Measurements from ENCODE around the gene CFAP100.

CFAP100 gene

GRCh38 chr3:126396536-126396935, 1.8 kb downstream of the CFAP100 start:
- DNase-seq (ENCODE audit: low read depth): no peak
- TF ChIP-seq, protein P1, sequence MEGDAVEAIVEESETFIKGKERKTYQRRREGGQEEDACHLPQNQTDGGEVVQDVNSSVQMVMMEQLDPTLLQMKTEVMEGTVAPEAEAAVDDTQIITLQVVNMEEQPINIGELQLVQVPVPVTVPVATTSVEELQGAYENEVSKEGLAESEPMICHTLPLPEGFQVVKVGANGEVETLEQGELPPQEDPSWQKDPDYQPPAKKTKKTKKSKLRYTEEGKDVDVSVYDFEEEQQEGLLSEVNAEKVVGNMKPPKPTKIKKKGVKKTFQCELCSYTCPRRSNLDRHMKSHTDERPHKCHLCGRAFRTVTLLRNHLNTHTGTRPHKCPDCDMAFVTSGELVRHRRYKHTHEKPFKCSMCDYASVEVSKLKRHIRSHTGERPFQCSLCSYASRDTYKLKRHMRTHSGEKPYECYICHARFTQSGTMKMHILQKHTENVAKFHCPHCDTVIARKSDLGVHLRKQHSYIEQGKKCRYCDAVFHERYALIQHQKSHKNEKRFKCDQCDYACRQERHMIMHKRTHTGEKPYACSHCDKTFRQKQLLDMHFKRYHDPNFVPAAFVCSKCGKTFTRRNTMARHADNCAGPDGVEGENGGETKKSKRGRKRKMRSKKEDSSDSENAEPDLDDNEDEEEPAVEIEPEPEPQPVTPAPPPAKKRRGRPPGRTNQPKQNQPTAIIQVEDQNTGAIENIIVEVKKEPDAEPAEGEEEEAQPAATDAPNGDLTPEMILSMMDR (IDR thresholded peaks at IDR 0.05; ENCODE audit: low read length, missing control alignments): no peak

GRCh38 chr3:126397610-126398422, 3.1 kb downstream of the CFAP100 start:
- TF ChIP-seq, protein P1 (IDR thresholded peaks at IDR 0.05; ENCODE audit: low read length, missing control alignments): no peak
- no peak overlapping the region for H3K4me3 ChIP-seq (replicated peaks; ENCODE audit: low read depth, low read length)
- DNase-seq (ENCODE audit: low read depth): no peak

More at GRCh38 chr3:126396536-126396935, 1.8 kb downstream of the CFAP100 start:
- H3K4me3 ChIP-seq (replicated peaks; ENCODE audit: low read depth, low read length): no peak overlapping the region

DNA sequence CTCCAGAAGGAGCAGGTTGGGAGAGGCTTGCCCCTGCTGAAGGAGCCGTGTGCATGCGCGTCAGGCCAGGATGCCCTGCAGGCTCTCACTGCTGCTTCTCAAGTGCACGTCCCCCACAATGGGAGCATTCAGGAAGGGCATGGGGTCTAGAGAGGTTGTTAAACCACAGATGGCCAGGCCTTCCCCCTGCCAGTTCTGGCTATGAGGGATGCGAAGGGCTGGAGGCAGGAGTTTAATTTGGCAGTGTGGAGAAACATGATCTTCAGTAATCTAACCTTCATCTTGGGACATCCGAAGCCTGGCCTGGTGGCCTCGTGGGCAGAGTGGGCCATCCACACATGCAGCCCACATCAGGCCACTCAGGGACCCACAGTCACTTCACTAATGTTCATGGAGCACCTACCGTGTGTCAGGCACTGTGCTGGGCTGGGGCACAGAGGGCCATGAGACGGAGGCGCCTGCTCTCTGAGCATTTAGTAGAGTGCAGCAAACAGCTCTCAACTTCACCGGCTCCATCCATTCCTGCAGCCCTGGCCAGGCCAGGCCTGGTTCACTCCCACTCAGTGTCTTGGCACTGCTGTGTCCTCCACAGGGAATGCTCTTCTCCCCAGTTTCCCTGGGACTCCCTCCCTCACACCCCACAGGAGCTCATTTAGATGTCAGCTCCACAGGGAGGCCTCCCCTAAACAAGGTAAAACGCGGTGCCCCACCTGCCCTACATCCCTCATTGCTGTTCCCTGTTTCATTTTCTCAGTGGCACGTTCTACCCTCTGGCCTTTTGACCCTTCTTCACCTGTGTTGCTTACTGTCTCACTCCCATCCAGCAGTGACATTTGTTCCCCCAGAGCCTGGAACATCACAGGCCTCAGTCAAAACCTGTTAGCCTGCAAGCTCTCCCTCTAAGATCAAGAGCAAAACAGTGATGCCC, 4.0 kb downstream of the CFAP100 start:
- DNase-seq (ENCODE audit: low read depth): no peak
- TF ChIP-seq, protein P1 (IDR thresholded peaks at IDR 0.05; ENCODE audit: low read length, missing control alignments): no peak

DNA sequence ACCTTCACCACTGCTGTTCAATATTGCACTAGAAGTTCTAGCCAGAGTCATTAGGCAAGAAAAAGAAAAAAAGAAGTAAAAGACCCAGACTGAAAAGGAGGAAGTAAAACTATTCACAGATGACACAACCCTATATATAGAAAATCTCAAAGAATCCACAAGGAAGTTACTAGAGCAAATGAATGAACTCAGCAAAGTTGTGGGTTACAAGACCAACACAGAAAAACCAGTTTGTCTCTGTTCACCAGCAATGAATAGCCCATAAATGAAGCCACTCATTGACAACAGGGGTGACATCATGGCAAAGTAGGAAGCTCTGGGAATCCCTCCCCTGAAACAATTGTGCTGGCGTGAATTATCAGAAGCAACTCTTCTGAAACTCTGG, 4.6 kb downstream of the CFAP100 start:
- no peak for DNase-seq (ENCODE audit: low read depth)
- H3K4me3 ChIP-seq (replicated peaks; ENCODE audit: low read depth, low read length): no peak overlapping the region
- TF ChIP-seq, protein P1 (IDR thresholded peaks at IDR 0.05; ENCODE audit: low read length, missing control alignments): no peak

More for the DNA sequence above, 4.0 kb downstream of the CFAP100 start:
- H3K4me3 ChIP-seq (replicated peaks; ENCODE audit: low read depth, low read length): no peak overlapping the region

DNA sequence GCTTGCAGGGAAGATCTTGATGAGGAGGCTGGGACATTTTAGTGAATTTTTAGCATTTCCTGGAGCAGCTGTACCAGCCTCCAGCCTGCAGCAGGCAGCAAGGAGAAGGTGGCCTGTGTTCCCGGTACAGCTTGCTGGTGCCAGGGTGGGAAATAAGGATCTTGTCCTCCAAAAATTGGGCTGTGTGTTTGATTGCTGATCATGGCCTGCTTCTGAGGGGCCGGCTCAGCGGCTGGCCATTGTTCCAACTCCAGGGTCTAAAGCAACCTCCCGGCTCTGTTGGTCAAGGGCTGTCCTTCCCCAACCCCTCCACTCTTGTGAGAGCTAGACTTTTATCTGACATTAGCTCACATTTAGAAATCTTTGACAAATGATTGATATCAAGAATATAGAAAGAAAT, 5.0 kb downstream of the CFAP100 start:
- TF ChIP-seq, protein P1 (IDR thresholded peaks at IDR 0.05; ENCODE audit: low read length, missing control alignments): no peak
- H3K4me3 ChIP-seq (replicated peaks; ENCODE audit: low read depth, low read length): no peak overlapping the region
- DNase-seq (ENCODE audit: low read depth): no peak

DNA sequence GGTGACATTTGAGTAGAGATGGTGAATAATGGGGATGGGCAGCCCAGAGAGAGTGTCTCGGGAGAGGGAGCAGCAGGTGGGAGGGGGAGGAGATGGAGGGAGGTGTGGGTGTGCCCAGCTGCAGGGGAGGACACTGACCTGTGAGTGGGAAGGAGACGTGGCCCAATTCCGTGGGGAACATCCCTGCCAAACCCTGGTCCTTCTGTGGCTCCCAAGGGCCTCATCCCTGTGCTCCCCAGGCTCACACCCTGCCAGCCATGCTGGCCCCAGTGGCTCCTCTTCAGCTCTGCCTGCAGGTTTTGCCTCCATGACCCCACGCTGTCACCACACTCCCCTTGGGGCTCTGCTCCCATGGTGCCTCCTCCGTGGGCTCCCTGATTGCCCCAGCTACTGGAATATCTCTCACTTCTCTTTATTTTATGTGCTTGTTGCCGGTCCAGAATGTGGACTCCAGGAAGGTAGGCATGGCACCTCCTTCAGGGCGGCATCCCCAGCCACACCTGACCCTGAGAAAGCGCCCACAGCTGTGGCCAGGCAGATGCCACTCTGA, 7.0 kb downstream of the CFAP100 start:
- DNase-seq (ENCODE audit: low read depth): no peak
- H3K4me3 ChIP-seq (replicated peaks; ENCODE audit: low read depth, low read length): no peak overlapping the region
- TF ChIP-seq, protein P1 (IDR thresholded peaks at IDR 0.05; ENCODE audit: low read length, missing control alignments): no peak

Measured in fibroblast of pulmonary artery (primary cell).